ENCODE data around the gene FMN1.

Gene FMN1

GRCh38 chr15:32784581-32784980, 409.9 kb downstream of the FMN1 start:
- no peak overlapping the region for H3K4me3 ChIP-seq (ENCODE audit: low read depth, low read length)
- no peak for TF ChIP-seq CTCF (IDR thresholded peaks at IDR 0.05; ENCODE audit: low read depth, low read length)

GRCh38 chr15:32781781-32782180, 412.7 kb downstream of the FMN1 start:
- no peak overlapping the region for H3K4me3 ChIP-seq (ENCODE audit: low read depth, low read length)
- no peak for TF ChIP-seq CTCF (IDR thresholded peaks at IDR 0.05; ENCODE audit: low read depth, low read length)

- TF ChIP-seq CTCF (IDR thresholded peaks at IDR 0.05; ENCODE audit: low read depth, low read length), result no peak
- H3K4me3 ChIP-seq (ENCODE audit: low read depth, low read length), result no peak overlapping the region
Observed at GRCh38 chr15:32778391-32779176, 415.9 kb downstream of the FMN1 start.

GRCh38 chr15:32775103-32775502, 419.4 kb downstream of the FMN1 start:
- no peak for TF ChIP-seq CTCF (IDR thresholded peaks at IDR 0.05; ENCODE audit: low read depth, low read length)

GRCh38 chr15:32774022-32774421, 420.5 kb downstream of the FMN1 start:
- no peak for TF ChIP-seq CTCF (IDR thresholded peaks at IDR 0.05; ENCODE audit: low read depth, low read length)

More at GRCh38 chr15:32775103-32775502, 419.4 kb downstream of the FMN1 start:
- no peak overlapping the region for H3K4me3 ChIP-seq (ENCODE audit: low read depth, low read length)

GRCh38 chr15:32767236-32767635, 427.3 kb downstream of the FMN1 start:
- no peak for TF ChIP-seq CTCF (IDR thresholded peaks at IDR 0.05; ENCODE audit: low read depth, low read length)
- H3K4me3 ChIP-seq (ENCODE audit: low read depth, low read length), result no peak overlapping the region

More at GRCh38 chr15:32774022-32774421, 420.5 kb downstream of the FMN1 start:
- no peak overlapping the region for H3K4me3 ChIP-seq (ENCODE audit: low read depth, low read length)

GRCh38 chr15:32766101-32766500, 428.4 kb downstream of the FMN1 start:
- no peak for TF ChIP-seq CTCF (IDR thresholded peaks at IDR 0.05; ENCODE audit: low read depth, low read length)
- no peak overlapping the region for H3K4me3 ChIP-seq (ENCODE audit: low read depth, low read length)

All from WI38 (cell line).